Spleen (tissue), 11 donors: ENCODE results near the gene SMC1A. TPM values are rescaled to one million over a fixed set of nuclear protein-coding genes. Genes with fewer than 3 reads are reported as not detected.

Experiments used
- DNase-seq: peaks from one replicate; pipeline ENCODE4 v3.0.0-alpha.2; 2020
- H3K27ac ChIP-seq, 8 donors: fragments of 200-600 bp; sonication (generic) in 7 of 8; 1 replicate in 4 of 8; 2 replicates in 4 of 8; pipeline versions ENCODE4 v1.5.0 to v1.8.0; 2016 to 2021; ENCODE audit warnings: inconsistent platforms in 4 of 8, mild to moderate bottlenecking in 4 of 8, moderate library complexity in 1 of 8
- H3K27me3 ChIP-seq, 7 donors: fragments of 200-600 bp; sonication (generic) in 6 of 7; replicated peaks in 1 of 7; 1 replicate in 4 of 7; 2 replicates in 3 of 7; pipeline versions ENCODE4 v1.5.0 to v1.8.0; 2016 to 2021; ENCODE audit warnings: inconsistent platforms in 3 of 7, mild to moderate bottlenecking in 1 of 7
- H3K36me3 ChIP-seq, 6 donors: fragments of 200-600 bp; sonication (generic) in 5 of 6; 1 replicate in 4 of 6; 2 replicates in 2 of 6; pipeline versions ENCODE4 v1.5.0 to v1.8.0; 2016 to 2021; ENCODE audit warnings: inconsistent platforms in 2 of 6
- H3K4me1 ChIP-seq, 6 donors: fragments of 200-600 bp; sonication (generic) in 5 of 6; 1 replicate in 3 of 6; 2 replicates in 3 of 6; pipeline versions ENCODE4 v1.5.0 to v1.8.0; 2016 to 2021; ENCODE audit warnings: inconsistent platforms in 3 of 6
- H3K4me3 ChIP-seq, 8 donors: fragments of 200-600 bp; sonication (generic) in 7 of 8; 1 replicate in 4 of 8; 2 replicates in 4 of 8; pipeline versions ENCODE4 v1.5.0 to v1.8.0; 2016 to 2021; ENCODE audit warnings: inconsistent platforms in 4 of 8, mild to moderate bottlenecking in 4 of 8, moderate library complexity in 2 of 8
- H3K9me3 ChIP-seq, 8 donors: fragments of 200-600 bp; sonication (generic) in 7 of 8; 1 replicate in 4 of 8; 2 replicates in 4 of 8; pipeline versions ENCODE4 v1.5.0 to v1.8.0; 2016 to 2021; ENCODE audit warnings: inconsistent platforms in 4 of 8
- POLR2A ChIP-seq, 3 donors: fragments of 450-650 bp; IDR thresholded peaks; one replicate each; pipeline ENCODE4 v1.5.1; 2017; ENCODE audit warnings: antibody characterized with exemption in 3 of 3, mild to moderate bottlenecking in 1 of 3
- POLR2AphosphoS5 ChIP-seq, 3 donors: sonication (generic); formaldehyde crosslinking; IDR thresholded peaks; one replicate each; pipeline ENCODE4 v1.5.1; 2017; ENCODE audit warnings: antibody characterized with exemption in 3 of 3
- WGBS, 5 donors: extraction: QIAGEN DNeasy Blood & Tissue Kit in 3 of 5; methylation state at CpG; one replicate each; pipeline versions ENCODE4 v1.1.5 to v1.1.7; 2013 to 2018; 5-methylcytosine and 5-hydroxymethylcytosine counted together
- intact Hi-C: fragments of 100-400 bp; cut with DNase I; formaldehyde crosslinking; loops from one replicate; pipeline ENCODE4 v1.15.0; 2023; ENCODE audit warnings: low total_unique reads
- polyA plus RNA-seq, 3 donors: library from polyadenylated mRNA; stranded (reverse); fragments of 200-250 nt; gene quantifications; one replicate each; pipeline ENCODE4 v1.2.1, GENCODE V29; 2013
- total RNA-seq, 7 donors: library from RNA; depleted of rRNA in 3 of 7; stranded (reverse); fragments of >200 nt in 3 of 7; fragmentation: NEBNext Ultra II Directional in 4 of 7; extraction: Animal tissue kit (Norgen Biotek cat#: 25700) in 4 of 7; gene quantifications; one replicate each; pipeline versions ENCODE4 v1.1.0 to v1.2.1, GENCODE V29; 2016 to 2021
- TF ChIP-seq, protein P1 (sequence below), 11 experiments: fragments of 200-600 bp in 7 of 11; fragments of 450-650 bp in 4 of 11; sonication (generic) in 4 of 11; IDR thresholded peaks in 8 of 11; conservative IDR thresholded peaks in 3 of 11; 1 replicate in 7 of 11; 2 replicates in 4 of 11; pipeline versions ENCODE4 v1.4.0 to v1.8.0; 2016 to 2021; ENCODE audit warnings: antibody characterized with exemption in 11 of 11, inconsistent platforms in 4 of 11, mild to moderate bottlenecking in 1 of 11
- donor health status: healthy with polysubstance abuse.
- donor health status: DM: no; HTN: no; CAD: no; lungs with moderate emphysema.
- donor health status: DM: no; HTN: no; CAD: no.
- donor health status: Bipolar disorder and iron deficiency.
- donor health status: healthy.
- donor health status: DM: no; HTN: no; CAD: no.
- donor health status: DM: yes; HTN: yes; CAD: no.

SMC1A gene
- total and polyA plus RNA-seq, 10 donors = 5.6 to 77.5 (median 60.1) TPM

GRCh38 chrX:53435997-53436396 is 13.5 kb upstream of the SMC1A start:
- intact Hi-C loops = loop anchor here (5.0 kb wide), 1 partner anchor 119 kb away; no protein-coding TSS in a partner anchor
- WGBS, 5 donors = 3 to 6% (median 5%) methylated on average over 3 to 4 of the region's 4 CpGs
- no peak overlapping the region for H3K4me3 ChIP-seq
- DNase-seq = peak; percentile 86
- H3K4me1 ChIP-seq = peaks cover 0 to 29% (median 21%) of the 10 kb centered on the region in 6 donors
- H3K27me3 ChIP-seq = peaks cover 0 to 19% (median 5%) of the 10 kb centered on the region in 7 donors
- H3K27ac ChIP-seq = no peak overlapping the region
- no peak for TF ChIP-seq POLR2AphosphoS5 (IDR thresholded peaks at IDR 0.05)
- TF ChIP-seq, protein P1, sequence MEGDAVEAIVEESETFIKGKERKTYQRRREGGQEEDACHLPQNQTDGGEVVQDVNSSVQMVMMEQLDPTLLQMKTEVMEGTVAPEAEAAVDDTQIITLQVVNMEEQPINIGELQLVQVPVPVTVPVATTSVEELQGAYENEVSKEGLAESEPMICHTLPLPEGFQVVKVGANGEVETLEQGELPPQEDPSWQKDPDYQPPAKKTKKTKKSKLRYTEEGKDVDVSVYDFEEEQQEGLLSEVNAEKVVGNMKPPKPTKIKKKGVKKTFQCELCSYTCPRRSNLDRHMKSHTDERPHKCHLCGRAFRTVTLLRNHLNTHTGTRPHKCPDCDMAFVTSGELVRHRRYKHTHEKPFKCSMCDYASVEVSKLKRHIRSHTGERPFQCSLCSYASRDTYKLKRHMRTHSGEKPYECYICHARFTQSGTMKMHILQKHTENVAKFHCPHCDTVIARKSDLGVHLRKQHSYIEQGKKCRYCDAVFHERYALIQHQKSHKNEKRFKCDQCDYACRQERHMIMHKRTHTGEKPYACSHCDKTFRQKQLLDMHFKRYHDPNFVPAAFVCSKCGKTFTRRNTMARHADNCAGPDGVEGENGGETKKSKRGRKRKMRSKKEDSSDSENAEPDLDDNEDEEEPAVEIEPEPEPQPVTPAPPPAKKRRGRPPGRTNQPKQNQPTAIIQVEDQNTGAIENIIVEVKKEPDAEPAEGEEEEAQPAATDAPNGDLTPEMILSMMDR (IDR thresholded peaks at IDR 0.05 in 8 of 11, conservative IDR thresholded peaks at IDR 0.05 in 3 of 11) = peak; percentile 43 to 92 (median 84)
- no peaks in the 10 kb centered on the region for H3K9me3 ChIP-seq
- peaks cover 0 to 18% (median 10%) of the 10 kb centered on the region in 6 donors for H3K36me3 ChIP-seq

DNA sequence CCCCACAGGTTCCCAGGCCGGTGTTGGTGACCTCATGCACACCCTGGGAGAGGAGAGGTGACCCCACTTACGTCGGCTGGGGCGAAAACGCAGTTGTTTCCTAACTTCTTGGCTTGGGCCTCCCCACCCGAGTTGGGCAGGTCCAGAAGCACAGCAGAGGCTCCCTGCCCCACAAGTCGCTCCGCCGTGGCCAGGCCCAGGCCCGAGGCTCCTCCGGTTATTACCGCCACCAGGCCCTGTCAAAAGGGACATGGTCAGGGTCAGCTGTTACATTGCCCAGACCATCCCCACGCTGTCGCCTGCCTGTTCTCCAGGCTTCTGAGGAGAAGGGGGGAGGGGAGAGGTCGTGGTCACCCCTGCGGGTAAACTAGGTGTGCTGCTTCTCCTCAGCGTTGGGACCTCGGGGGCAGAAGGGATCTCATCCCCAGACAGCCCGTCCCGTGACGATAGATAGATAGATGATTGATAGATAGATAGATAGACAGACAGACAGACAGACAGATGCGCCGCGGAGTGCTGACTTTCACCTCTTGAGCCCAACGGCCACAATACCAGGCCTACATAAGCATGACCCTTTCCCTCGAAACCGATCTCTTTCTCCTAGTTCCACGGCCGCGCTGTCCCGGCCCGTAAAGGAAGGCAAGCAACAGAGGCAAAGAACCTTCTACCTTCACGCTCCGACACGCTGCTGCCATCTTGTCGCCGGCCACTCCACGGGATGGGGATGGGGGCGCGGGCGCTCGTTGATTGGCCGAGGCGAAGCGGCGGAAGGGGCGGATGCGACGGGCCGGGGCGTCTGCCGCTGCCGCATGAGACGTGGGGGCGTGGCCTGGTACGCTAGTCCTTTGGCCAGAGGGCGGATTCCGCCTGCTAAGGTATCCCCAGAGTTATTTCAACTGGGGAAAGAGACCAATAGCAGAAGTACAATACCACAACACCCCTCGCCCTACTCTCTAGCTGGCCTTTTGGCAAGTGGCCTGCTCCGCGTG is 11.5 kb upstream of the SMC1A start, which contains the start of gene HSD17B10:
TSS of gene HSD17B10 (minus strand) at position 720 of the 989 bp plus-strand sequence. CDS start at position 695, 25 bp downstream.
- no peak for TF ChIP-seq POLR2A (IDR thresholded peaks at IDR 0.05)
- peak; percentile 83 to 90 (median 87) for TF ChIP-seq POLR2AphosphoS5 (IDR thresholded peaks at IDR 0.05)
- TF ChIP-seq, protein P1 (IDR thresholded peaks at IDR 0.05 in 8 of 11, conservative IDR thresholded peaks at IDR 0.05 in 3 of 11) = no peak
- peaks cover 0 to 38% (median 20%) of the 10 kb centered on the region in 6 donors for H3K36me3 ChIP-seq
- peak; percentile 97 for DNase-seq
- intact Hi-C loops = no loop called here
- H3K27me3 ChIP-seq = peaks cover 0 to 8% (median 0%) of the 10 kb centered on the region in 7 donors
- H3K9me3 ChIP-seq = no peaks in the 10 kb centered on the region
- H3K4me1 ChIP-seq = peaks cover 0 to 22% (median 15%) of the 10 kb centered on the region in 6 donors
- H3K27ac ChIP-seq = peak within 1 kb of the TSS in 7 of 8 donors; percentile 55 to 82 (median 70)
- 9 to 35% (median 21%) methylated on average over 19 to 61 of the region's 61 CpGs for WGBS, 5 donors
- H3K4me3 ChIP-seq = peak within 1 kb of the TSS; percentile 46 to 75 (median 54)

DNA sequence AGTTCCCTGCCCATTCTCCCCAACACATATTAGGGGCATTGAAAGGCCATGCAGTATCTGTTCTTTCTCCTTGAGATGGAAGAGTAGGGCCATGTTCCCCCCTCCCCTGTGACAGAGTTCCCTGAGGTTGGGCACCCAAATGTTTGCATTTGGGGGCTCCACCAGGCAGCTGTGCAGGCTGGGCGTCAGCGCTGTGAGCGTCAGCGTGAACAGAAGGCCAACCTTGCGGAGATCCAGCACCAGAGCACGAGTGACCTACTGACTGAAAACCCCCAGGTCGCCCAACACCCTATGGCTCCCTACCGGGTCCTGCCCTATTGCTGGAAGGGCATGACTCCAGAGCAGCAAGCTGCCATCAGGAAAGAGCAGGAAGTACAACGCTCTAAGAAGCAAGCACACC is 7.8 kb upstream of the SMC1A start:
- no peak for TF ChIP-seq POLR2A (IDR thresholded peaks at IDR 0.05)
- no peak for TF ChIP-seq POLR2AphosphoS5 (IDR thresholded peaks at IDR 0.05)
- TF ChIP-seq, protein P1 (IDR thresholded peaks at IDR 0.05 in 8 of 11, conservative IDR thresholded peaks at IDR 0.05 in 3 of 11) = no peak
- DNase-seq = no peak
- intact Hi-C loops = no loop called here
- H3K27ac ChIP-seq = no peak overlapping the region
- 91 to 100% (median 96%) methylated on average over 7 to 9 of the region's 9 CpGs for WGBS, 5 donors
- no peaks in the 10 kb centered on the region for H3K9me3 ChIP-seq
- peaks cover 0 to 16% (median 13%) of the 10 kb centered on the region in 6 donors for H3K4me1 ChIP-seq
- H3K4me3 ChIP-seq = no peak overlapping the region
- H3K27me3 ChIP-seq = no peaks in the 10 kb centered on the region
- peaks cover 0 to 38% (median 20%) of the 10 kb centered on the region in 6 donors for H3K36me3 ChIP-seq

DNA sequence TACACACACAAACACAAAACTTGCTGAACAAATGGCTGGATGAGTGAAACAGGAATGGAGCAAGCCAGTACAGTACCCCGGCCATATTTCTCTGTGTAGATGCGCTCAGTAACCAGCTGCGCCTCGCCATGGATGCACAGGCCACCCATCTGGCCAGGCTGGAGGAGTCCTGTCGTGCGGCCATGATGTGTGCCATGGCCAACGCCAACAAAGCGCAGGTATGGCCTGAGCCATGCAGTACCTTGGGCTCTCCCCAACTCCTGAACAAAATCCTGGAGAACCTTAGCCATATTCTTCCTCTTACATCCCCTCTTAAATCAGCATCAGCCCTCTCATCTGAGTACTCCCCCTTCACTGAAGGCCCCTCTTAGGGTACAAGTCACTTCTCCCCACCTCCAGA is 7.3 kb upstream of the SMC1A start:
- Histone ChIP-seq H3K4me3 (no peak overlapping the region), H3K9me3 (no peaks in the 10 kb centered on the region), H3K27me3 (no peaks in the 10 kb centered on the region), H3K36me3 (peaks cover 0 to 38% (median 20%) of the 10 kb centered on the region in 6 donors), H3K4me1 (peaks cover 0 to 13% (median 11%) of the 10 kb centered on the region in 6 donors), H3K27ac (no peak overlapping the region)
- WGBS, 5 donors = 88 to 100% (median 96%) methylated on average over 1 to 8 of the region's 8 CpGs
- intact Hi-C loops = no loop called here
- no peak for DNase-seq
- TF ChIP-seq, protein P1 (IDR thresholded peaks at IDR 0.05 in 8 of 11, conservative IDR thresholded peaks at IDR 0.05 in 3 of 11) = no peak
- TF ChIP-seq POLR2AphosphoS5 (IDR thresholded peaks at IDR 0.05) (no peak), POLR2A (IDR thresholded peaks at IDR 0.05) (no peak)
